Hippocampal formation (tissue), 2 donors: ENCODE measurements around the gene SEC22C.

Experiments used
- DNase-seq, 2 donors: peaks; one replicate each; lab custom pipeline; 2025; lab: John Stamatoyannopoulos, UW

Gene SEC22C

GRCh38 chr3:42498034-42498433 is 83.7 kb downstream of the SEC22C start:
- DNase-seq = no peak
